NCI-H748 (cell line): ENCODE data around the gene ATP7A.
A peak's percentile ranks its signal among the peaks of the same experiment; 100 is the strongest.
"Not testable (repeated sequence)": the region's sequence is repeated elsewhere in the genome, so short reads cannot be mapped to it uniquely, and the experiment has no call there.

Source experiments
- DNase-seq: peaks from one replicate; lab custom pipeline; 2025; ENCODE audit not compliant: unreplicated experiment; lab: John Stamatoyannopoulos, UW

The ATP7A gene

DNA sequence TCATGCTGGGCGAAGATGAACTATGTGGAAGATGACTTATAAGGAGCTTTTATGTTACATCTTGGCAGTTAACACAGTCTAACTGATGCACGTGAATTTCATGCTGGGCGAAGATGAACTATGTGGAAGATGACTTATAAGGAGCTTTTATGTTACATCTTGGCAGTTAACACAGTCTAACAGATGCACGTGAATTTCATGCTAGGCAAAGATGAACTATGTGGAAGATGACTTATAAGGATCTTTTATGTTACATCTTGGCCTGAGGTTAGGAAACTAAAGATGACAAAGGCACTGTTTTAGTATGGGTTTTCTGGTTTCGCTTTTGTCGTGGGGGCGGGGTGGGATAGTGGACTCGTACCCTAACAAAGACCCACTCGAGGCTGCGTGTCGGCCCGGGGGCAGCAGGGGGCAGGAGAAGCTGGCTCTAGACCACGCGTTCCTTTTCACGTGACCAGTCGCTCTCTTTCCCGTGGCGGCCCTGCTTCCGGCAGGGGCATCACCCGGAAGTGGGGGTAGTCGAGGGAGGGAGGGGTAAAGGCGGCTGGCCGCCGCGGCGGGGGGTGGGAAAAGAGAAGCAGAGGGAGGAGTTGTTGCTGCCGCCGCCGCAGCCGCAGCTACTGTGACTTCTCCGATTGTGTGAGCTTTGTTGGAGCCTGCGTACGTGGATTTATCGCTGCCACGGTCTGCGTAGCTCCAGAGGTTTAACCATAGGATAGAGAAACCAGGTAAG is at the start of gene ATP7A:
Gene ATP7A, plus strand, starts transcription at position 586 of the 733 bp plus-strand sequence. CDS start 60,949 bp downstream, outside the sequence.
- peak; percentile 95 for DNase-seq

DNA sequence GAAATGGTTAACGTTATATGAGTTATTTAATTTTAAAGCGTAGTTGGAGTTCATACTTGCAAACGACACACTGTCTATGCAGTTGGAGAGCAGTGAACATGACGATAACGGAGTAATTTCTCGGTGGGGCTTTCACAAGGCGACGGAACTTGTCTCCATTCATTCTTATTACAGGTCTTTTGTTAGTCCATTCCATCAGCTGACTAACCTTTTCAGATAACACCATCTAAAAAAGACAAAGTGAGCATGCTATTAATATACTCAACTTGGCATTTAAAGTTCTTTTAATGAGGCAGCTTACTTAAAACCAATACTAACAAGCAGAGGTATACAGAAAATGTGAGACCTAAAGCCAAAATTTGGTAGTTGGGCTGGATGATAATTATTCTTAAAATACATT is 35.1 kb upstream of the ATP7A start:
- DNase-seq, result no peak

DNA sequence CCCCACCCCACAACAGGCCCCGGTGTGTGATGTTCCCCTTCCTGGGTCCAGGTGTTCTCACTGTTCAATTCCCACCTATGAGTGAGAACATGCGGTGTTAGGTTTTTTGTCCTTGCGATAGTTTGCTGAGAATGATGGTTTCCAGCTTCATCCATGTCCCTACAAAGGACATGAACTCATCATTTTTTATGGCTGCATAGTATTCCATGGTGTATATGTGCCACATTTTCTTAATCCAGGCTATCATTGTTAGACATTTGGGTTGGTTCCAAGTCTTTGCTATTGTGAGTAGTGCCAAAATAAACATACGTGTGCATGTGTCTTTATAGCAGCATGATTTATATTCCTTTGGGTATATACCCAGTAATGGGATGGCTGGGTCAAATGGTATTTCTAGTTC is 29.1 kb upstream of the ATP7A start:
- not testable (repeated sequence) for DNase-seq

DNA sequence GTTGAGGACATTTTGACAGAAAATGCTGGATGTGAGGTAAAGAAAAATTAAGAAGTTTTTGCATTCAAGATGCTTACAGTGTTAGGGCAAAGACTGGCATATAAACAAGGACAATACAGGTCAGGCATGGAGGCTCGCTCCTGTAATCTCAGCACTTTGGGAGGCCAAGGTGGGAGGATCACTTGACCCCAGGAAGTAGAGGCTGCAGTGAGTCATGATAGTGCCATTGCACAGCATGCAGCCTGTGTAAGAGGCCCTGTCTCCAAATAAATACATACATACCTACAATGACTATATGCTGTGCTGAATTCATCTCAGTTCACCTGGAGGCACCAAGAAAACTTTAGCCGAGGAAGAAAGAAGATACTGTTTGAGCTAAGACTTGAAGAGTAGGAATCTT is 17.6 kb upstream of the ATP7A start:
- no peak for DNase-seq

DNA sequence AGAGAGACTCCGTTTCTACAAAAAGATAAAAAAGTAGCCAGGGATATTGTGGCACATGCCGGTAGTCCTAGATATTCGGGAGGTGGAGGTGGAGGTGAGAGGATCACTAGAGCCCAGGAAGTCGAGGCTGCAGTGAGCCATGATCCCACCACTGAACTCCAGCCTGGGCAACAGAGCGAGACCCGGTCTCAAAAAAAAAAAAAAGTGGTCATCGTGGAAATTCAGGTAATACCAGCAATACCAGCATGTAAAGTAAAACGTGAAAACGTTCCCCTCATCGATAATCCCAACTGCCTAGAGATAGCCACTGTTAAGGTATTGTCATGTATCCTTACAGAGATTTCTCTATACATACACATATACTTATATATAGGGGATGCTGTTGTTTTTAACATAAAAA is 16.8 kb upstream of the ATP7A start:
- DNase-seq, result no peak

DNA sequence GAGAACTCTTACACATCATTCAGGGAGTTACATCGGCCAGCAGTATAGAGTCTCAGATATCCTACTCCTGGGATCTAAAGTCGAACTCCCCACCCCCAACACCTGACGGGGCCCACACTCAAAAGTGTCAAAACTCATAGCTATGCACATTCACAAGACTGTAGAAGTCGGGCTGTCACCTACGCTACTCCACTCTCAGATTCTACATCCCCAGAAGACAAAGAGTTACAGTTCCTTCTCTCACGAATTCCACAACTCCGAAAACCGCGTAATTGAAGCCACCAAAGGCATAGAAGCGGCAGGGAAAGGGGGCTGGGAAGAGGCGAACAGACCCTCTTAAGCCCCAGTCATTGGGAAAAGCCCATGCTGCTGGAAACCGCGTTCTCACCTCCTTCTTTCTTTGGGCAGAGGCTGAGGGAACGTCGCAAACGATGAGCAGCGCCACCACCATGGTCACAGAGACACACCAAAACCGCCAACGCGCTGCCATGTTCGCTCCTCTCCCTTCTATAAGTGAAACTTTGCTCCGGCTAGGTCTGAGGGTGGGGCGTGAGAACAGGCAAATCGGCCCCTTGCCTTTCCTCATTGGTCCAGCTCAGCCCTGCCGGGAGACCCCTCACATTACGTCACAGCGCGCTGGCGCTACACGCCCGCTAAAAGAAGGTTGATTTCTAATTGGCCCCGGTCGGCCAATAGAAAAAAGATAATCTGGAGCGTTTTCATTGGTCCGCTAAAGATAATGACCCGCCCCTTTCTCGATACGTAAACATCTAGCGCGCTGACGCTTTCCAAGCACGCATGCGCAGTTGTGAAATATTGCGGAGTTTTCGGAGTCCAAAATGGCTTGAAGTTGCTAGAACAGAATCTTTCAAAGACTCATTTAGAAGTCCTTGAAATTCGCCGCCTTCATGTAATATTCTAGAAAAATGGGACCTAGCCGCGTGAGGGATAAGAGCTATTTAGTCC is 15.3 kb upstream of the ATP7A start, which contains the start of gene MAGT1:
Gene MAGT1, minus strand, starts transcription at position 515 of the 966 bp plus-strand sequence. Its CDS starts 25 bp downstream, at position 490.
- DNase-seq, result peak; percentile 98

DNA sequence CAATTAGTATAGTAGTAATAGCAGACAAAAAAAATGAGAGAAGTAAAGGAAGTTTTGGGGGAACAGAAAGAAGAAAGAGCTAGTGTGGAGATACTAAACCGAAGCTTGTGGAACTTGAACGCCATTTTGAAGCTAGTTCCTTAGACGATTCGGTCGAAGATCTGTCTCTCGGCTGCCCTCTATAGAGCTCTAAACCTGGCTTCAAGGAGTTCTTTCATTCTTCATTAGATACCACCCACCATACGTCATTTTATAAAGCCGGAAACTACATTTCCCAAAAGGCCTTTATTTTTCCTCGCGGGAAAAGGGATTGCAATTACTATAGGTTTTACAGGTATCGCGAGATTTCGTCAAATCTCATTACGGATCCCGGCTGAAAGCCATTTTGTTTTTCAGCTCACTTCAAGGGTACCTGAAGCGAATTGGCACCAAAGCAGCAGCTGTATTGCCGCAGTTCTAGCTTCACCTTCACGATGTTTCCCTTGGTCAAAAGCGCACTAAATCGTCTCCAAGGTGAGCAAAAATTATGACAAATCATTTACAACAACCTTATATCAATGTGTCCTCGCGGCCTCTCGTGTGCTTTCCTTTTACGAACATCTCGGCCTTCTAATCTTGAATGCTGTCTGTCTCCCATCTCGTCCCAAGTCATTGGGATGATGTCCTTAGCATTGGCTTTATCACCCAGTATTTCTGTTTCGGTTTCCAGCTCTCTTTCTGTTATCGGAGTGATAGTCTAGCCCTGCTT is 11.2 kb upstream of the ATP7A start, which contains the start of gene COX7B:
Gene COX7B, plus strand, starts transcription at position 388 of the 748 bp plus-strand sequence. Its CDS starts 86 bp downstream, at position 474.
- peak; percentile 98 for DNase-seq

DNA sequence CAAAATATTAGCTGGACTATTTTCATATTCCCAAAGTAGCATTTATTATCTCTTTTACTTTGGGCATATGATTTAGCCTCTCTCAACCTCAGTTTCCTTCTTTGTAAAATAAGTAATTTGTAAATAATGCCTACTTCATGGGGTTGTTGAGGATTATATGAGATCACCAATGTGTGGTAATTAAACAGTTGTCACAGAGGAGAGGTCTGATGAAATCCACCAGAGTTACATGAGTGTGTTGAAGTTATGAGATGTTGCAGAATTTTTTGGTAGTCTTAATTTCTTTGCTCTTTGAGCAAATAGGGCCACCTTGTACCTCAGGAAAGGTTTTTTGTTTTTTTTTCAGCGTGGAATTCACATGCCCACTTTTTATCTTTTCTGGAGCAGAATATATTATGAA is 9.8 kb upstream of the ATP7A start:
- no peak for DNase-seq

DNA sequence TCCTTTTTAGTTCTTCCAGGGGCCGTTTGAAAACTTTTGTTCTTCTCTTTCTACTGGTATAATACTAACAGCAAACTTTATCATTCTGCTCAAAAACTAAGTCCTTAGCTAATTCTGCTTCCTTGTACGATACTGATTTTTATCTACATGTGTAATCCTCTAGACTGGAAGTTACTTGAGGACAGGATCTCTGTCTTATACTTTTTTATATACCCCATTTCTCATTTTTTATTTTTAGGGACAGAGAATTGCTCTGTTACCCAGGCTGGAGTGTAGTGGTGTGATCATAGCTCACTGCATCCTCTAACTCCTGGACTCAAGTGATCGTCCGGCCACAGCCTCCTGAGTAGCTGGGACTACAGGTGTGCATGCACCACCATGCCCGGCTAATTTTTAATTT is 9.0 kb upstream of the ATP7A start:
- no peak for DNase-seq

DNA sequence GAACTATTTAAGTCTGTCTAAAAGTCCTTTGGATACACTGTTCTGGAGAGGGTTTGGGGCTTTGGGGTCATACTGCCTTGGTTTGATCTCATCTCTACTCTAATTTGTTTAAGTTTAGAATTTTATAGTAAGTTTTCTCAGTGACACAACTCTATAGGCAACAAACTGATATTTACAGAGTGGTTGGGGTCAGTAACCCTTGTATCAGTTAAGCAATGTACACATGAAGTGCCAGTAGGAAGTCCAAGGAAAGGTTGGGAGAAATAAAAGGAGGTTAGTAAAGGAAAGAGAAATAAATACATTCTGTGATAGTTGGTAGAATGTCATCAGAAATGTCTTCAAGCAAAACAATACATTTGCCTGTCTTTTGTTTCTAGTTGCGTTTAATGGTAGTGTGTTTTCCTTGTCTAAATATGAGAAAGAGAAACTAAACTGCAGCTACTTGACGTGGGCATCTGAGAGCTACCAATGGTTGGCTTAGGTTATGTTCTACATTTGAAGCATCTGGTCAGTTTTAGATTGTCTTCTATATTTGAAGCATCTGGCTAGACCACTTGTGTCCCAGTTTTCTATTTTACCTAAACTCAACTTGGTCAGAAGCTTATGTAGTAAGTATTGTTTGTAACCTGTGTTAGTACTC is 6.9 kb downstream of the ATP7A start:
- no peak for DNase-seq

DNA sequence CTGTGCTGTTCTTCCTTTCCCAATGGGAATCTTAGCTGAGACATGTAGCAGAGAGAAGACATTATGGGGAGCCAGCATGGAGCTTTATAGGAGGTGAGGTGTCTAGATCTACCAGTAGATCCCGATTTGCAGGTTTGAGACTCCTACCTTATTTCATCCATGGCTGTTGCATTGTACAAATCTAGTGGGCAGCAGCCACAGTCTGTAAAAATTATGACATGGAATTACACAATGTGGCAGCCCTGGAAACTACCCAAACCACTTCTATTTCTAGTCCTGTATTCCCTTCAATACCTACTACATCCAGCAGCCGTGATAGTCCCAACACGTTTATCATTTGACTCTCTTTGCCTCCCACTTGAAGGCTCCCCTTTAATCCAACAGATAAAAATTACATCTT is 8.1 kb downstream of the ATP7A start:
- no peak for DNase-seq

DNA sequence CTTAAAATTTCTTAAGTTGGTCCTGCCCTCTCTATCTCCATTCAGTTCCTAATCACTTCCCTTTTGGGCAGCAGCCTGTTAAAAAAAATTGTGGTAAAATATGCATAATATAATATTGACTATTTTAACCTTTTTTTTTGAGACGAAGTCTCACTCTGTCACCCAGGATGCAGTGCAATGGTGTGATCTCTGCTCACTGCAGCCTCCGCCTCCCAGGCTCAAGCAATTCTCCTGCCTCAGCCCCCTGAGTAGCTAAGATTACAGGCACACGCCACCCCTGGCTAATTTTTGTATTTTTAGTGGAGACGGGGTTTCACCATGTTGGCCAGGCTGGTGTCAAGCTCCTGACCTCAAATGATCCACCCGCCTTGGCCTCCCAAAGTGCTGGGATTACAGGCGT is 8.9 kb downstream of the ATP7A start:
- DNase-seq, result not testable (repeated sequence)

DNA sequence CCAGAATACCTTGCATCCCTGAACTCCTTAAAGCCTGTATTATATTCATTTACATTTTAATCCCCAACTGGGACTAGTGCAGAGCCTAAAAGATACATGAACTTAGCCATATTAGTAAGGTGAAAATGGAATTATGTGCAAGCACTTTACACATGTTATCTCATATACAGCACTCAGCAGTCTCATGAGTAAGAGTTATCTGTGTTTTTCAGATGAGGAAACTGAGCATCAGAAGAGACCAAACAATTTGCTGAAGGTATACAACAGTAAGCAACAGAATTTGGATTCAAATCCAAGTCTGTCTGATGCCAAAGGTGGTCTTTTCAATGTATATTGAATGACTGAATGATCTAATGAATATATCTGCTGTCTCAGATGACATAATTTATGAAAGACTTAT is 12.3 kb downstream of the ATP7A start:
- no peak for DNase-seq

DNA sequence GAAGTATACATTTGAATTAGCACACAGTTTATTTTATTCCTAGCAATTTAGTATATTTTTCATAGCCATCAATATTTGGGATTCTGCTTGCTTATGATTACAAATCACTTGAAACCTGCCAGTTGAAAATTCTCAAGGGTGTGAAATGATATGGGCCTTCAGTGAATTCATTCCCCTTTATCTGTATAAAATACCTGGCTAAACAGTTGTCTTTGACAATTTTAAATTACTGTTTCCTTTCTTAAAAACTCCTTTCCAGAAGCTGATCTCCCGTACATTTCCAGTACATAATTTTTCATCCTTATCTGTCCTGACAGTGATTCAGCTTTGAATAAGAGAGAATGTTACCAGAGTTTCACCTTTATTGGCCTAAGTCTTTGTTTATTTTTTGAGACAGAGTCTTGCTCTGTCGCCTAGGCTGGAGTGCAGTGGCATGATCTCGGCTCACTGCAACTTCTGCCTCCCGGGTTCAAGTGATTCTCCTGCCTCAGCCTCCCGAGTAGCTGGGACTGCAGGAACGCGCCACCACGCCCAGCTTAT is 13.9 kb downstream of the ATP7A start:
- DNase-seq, result no peak

DNA sequence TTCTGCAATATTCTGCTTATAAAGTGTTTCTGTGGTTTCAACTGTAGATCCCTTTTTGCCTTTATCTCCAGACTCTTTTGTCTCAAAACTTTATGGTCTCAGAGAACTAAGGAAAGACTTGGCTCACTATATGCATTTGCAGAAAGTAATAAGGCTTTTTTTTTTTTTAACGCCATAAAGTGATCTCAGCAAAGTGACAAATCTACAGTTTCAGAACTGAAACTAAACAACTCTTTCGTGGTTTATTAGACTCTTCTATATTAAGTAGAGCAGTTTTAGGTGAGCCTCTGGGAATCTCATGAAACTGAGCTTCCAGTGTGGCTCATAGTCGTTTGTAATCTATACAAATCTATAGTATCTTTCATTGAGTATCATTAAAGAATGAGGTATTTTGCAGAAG is 15.3 kb downstream of the ATP7A start:
- DNase-seq, result no peak

DNA sequence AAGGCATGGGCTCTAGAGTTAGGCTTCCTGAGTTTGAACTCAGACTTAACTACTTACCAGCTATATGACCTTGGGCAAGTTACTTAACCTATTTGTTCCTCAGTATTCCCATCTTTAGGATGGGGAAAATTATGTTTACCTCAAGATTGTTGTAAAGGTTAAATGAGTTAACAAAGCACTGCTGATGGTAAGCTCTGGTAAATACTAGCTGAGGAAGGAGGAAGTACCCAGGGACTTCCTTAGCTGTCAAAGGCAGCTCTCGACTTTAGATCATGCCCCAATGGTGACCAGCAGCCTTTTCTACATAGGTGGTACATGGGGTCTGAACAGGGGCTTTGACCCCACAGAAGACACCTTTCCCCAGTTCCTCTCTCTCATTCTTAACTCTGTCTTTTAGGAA is 20.1 kb downstream of the ATP7A start:
- DNase-seq, result no peak

DNA sequence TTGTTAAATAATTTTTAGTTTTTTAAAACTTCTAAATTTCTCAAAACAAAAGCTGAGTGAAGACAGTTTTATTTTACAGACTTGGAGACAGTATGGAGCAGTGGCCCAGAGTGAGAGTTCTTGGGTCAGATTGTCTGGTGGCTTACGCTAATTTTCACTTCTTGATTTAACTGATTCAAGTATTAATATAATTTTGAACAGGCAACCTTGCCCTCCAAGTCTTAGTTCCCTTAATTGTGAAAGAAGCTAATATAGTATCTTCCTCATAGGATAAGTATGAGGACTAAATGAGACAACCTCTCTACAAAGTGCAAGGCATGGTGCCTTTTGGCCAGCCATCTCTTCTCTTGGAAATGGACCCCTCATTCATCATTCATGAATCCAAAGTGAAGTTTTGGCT is 25.4 kb downstream of the ATP7A start:
- DNase-seq, result no peak

DNA sequence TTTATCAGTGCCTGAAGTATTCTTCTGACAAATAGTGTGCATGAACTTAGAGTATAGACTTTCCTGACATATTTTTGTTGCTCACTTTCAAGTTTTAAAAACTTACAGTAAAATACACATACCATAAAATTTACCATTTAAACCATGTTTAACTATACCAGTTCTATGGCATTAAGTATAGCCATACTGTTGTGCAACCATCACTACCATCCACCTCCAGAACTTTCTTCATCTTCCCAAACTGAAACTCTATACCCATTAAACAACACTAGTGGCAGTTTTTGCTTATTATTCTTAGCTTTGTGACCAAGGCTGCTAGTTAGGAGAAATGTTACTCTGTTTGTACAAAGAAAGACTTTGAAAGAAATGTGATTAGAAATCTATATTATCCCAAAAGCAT is 25.8 kb downstream of the ATP7A start:
- DNase-seq, result no peak

DNA sequence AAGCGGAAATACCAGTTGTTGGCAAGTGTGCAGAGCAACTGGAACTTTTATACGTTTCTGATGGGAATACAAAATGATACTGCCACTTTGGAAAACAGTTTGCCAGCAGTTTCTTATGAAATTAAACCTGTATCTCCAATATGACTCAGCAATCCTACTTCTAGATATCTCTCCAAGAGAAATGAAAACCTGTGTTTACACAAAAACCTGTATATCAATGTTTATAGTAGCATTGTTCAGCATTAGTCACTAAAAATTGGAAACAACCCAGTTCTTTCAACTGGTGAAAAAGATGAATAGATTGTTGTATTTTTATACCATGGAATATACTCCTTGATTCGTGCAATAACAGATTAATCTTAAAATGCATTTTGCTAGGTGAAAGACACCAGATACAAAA is 26.8 kb downstream of the ATP7A start:
- no peak for DNase-seq

DNA sequence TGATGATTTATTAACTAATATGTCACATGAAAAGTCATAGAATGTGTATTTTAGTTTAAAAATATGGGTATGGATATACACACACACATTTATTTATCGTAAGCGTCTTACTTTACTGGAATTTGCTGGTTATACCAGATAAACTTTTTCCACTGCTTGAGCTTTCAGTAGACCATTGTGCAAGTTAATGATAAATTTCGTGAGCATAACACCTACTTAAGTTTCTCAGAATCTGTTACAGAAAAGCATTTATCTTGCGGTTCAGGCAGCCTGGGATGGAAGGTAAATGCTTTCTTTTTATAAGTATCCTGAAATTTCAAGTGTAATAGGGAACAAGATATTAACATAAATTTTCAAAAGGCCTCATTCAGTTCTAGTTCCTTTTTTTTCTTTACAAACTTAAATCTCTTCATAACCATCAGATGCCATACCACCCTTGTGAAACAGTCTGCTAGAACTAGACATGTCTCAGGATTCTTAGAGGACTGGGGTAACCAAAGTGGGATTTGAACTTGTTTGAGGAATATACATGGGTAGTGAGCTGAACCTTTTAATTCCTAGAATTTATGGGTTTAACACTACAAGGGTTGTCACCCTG is 27.7 kb downstream of the ATP7A start:
- no peak for DNase-seq
